Measurements from ENCODE around the gene ACTMAP. TPM values are rescaled to one million over a fixed set of nuclear protein-coding genes. Genes with fewer than 3 reads are reported as not detected.

The ACTMAP gene
- total RNA-seq, 1 experiment from 2014 or later = 5.5 TPM

DNA sequence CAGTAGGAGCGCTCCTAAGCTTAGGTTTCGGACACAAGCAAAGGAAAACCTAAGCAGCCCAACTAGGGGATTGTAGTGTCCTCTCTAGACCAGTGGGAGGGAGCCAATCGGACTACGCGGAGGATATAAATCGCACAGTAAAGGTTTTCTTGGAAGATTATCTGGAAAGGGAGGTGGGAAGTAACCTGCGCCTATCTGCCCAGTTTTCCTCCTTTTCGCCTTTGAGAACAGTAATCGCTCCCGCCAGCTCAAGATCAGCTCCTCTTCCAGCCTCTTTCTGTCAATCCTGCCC, 27.3 kb upstream of the ACTMAP start:
- DNase-seq (ENCODE audit: low read depth, low spot score) = no peak
- H3K27ac ChIP-seq (ENCODE audit: low read length) = peak overlapping the region; percentile 90
- ChIA-PET POLR2A (interaction anchor here (0.7 kb wide), 1 partner anchor 1539 kb away, joined by 4 read pairs; no protein-coding TSS in a partner anchor), CTCF (interaction anchor here (0.7 to 1.1 kb wide), 3 partner anchors 75 to 485 kb away, joined by 3 to 5 read pairs (median 3); no protein-coding TSS in a partner anchor)
- peaks cover 6% of the 10 kb centered on the region; the same call in 1 of the 2 replicates for H3K4me1 ChIP-seq (ENCODE audit: control insufficient read depth, insufficient read depth, low read length)
- intact Hi-C loops (cut with micrococcal nuclease; ENCODE audit: unreplicated experiment) = no loop called here
- TF ChIP-seq SIN3A (IDR thresholded peaks at IDR 0.05; ENCODE audit: borderline replicate concordance, insufficient read depth, low read depth, low read length) (no peak), TCF7L2 (IDR thresholded peaks at IDR 0.05; ENCODE audit: low read depth, low read length) (peak; percentile 22; the same call in 1 of the 2 replicates), POLR2AphosphoS5 (IDR thresholded peaks at IDR 0.05; ENCODE audit: low read depth, low read length) (0 out of 2 replicates have a peak, but pooled peaks have one; percentile 4)
- TF ChIP-seq, protein P1, sequence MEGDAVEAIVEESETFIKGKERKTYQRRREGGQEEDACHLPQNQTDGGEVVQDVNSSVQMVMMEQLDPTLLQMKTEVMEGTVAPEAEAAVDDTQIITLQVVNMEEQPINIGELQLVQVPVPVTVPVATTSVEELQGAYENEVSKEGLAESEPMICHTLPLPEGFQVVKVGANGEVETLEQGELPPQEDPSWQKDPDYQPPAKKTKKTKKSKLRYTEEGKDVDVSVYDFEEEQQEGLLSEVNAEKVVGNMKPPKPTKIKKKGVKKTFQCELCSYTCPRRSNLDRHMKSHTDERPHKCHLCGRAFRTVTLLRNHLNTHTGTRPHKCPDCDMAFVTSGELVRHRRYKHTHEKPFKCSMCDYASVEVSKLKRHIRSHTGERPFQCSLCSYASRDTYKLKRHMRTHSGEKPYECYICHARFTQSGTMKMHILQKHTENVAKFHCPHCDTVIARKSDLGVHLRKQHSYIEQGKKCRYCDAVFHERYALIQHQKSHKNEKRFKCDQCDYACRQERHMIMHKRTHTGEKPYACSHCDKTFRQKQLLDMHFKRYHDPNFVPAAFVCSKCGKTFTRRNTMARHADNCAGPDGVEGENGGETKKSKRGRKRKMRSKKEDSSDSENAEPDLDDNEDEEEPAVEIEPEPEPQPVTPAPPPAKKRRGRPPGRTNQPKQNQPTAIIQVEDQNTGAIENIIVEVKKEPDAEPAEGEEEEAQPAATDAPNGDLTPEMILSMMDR (IDR thresholded peaks at IDR 0.05) = no peak
- TF ChIP-seq, protein P2, sequence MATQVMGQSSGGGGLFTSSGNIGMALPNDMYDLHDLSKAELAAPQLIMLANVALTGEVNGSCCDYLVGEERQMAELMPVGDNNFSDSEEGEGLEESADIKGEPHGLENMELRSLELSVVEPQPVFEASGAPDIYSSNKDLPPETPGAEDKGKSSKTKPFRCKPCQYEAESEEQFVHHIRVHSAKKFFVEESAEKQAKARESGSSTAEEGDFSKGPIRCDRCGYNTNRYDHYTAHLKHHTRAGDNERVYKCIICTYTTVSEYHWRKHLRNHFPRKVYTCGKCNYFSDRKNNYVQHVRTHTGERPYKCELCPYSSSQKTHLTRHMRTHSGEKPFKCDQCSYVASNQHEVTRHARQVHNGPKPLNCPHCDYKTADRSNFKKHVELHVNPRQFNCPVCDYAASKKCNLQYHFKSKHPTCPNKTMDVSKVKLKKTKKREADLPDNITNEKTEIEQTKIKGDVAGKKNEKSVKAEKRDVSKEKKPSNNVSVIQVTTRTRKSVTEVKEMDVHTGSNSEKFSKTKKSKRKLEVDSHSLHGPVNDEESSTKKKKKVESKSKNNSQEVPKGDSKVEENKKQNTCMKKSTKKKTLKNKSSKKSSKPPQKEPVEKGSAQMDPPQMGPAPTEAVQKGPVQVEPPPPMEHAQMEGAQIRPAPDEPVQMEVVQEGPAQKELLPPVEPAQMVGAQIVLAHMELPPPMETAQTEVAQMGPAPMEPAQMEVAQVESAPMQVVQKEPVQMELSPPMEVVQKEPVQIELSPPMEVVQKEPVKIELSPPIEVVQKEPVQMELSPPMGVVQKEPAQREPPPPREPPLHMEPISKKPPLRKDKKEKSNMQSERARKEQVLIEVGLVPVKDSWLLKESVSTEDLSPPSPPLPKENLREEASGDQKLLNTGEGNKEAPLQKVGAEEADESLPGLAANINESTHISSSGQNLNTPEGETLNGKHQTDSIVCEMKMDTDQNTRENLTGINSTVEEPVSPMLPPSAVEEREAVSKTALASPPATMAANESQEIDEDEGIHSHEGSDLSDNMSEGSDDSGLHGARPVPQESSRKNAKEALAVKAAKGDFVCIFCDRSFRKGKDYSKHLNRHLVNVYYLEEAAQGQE (IDR thresholded peaks at IDR 0.05; ENCODE audit: insufficient read depth in 1 of 2, low read depth in 2 of 2, low read length in 1 of 2) = no peak
- no peaks in the 10 kb centered on the region for H3K9me3 ChIP-seq (ENCODE audit: control insufficient read depth, insufficient read depth, low read depth, low read length)
- peak overlapping the region; percentile 56 to 87 for H3K4me3 ChIP-seq (ENCODE audit: low read depth in 2 of 2, low read length in 2 of 2)
- no peak for ATAC-seq
- H3K27me3 ChIP-seq (ENCODE audit: control insufficient read depth, insufficient read depth, low read length) = no peaks in the 10 kb centered on the region
- in situ Hi-C loops (cut with HindIII; ENCODE audit: low pct_unique_long_range_greater_than_20kb, low sequenced_read_pairs) = no loop called here
- BruUV-seq (replicated peaks) = no TSS peak
- no peaks in the 10 kb centered on the region for H3K36me3 ChIP-seq (ENCODE audit: control insufficient read depth, insufficient read depth, low read length)

DNA sequence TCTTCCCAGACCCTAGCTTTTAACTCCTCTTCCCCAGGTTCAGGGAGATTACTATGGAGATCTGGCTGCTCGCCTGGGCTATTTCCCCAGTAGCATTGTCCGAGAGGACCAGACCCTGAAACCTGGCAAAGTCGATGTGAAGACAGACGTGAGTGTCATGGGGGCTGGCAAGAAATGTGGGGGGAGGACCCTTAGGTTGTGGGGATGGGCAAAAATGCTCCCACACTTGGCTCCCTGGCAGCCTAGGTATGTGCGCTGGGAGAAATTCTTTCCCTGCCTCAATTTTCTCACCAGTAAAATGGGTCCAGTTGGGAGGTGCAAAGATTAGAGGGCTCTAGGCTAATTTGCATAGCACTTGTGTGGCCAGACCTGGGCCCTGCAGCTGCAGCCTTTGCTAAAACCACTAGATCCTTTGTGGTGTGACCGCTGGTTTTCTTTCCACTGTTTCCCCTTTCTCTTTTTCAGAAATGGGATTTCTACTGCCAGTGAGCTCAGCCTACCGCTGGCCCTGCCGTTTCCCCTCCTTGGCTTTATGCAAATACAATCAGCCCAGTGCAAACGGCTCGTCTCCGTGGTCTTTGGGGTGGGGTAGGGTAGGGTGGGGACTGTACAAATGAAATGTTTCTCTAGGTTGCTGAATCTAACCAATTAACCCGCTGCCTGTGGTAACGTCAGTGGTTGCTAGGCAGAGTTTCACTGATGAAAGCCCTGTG, 26.8 kb upstream of the ACTMAP start:
- no TSS peak for BruUV-seq (replicated peaks)

More for the DNA sequence above, 26.8 kb upstream of the ACTMAP start:
- H3K36me3 ChIP-seq (ENCODE audit: control insufficient read depth, insufficient read depth, low read length) = no peaks in the 10 kb centered on the region
- POLR2A ChIA-PET = interaction anchor here (0.6 to 0.7 kb wide), 3 partner anchors 433 to 1539 kb away, joined by 3 to 4 read pairs (median 3); partner anchors contain the start of gene HNRNPUL1
- TF ChIP-seq, protein P2 (IDR thresholded peaks at IDR 0.05; ENCODE audit: insufficient read depth in 1 of 2, low read depth in 2 of 2, low read length in 1 of 2) = no peak
- TF ChIP-seq, protein P1 (IDR thresholded peaks at IDR 0.05) = no peak
- TF ChIP-seq POLR2AphosphoS5 (IDR thresholded peaks at IDR 0.05; ENCODE audit: low read depth, low read length) (0 out of 2 replicates have a peak, but pooled peaks have one; percentile 3), TCF7L2 (IDR thresholded peaks at IDR 0.05; ENCODE audit: low read depth, low read length) (no peak), SIN3A (IDR thresholded peaks at IDR 0.05; ENCODE audit: borderline replicate concordance, insufficient read depth, low read depth, low read length) (no peak)
- intact Hi-C loops (cut with micrococcal nuclease; ENCODE audit: unreplicated experiment) = no loop called here
- DNase-seq (ENCODE audit: low read depth, low spot score) = peak; percentile 81
- H3K27ac ChIP-seq (ENCODE audit: low read length) = peak overlapping the region; percentile 90
- peaks cover 6% of the 10 kb centered on the region; the same call in 1 of the 2 replicates for H3K4me1 ChIP-seq (ENCODE audit: control insufficient read depth, insufficient read depth, low read length)
- CTCF ChIA-PET = interaction anchor here (0.9 to 1.1 kb wide), 2 partner anchors 427 to 486 kb away, joined by 3 to 5 read pairs; no protein-coding TSS in a partner anchor
- peak; percentile 82 for ATAC-seq
- H3K27me3 ChIP-seq (ENCODE audit: control insufficient read depth, insufficient read depth, low read length) = no peaks in the 10 kb centered on the region
- peak overlapping the region; percentile 56 to 87 for H3K4me3 ChIP-seq (ENCODE audit: low read depth in 2 of 2, low read length in 2 of 2)
- no peaks in the 10 kb centered on the region for H3K9me3 ChIP-seq (ENCODE audit: control insufficient read depth, insufficient read depth, low read depth, low read length)
- in situ Hi-C loops (cut with HindIII; ENCODE audit: low pct_unique_long_range_greater_than_20kb, low sequenced_read_pairs) = no loop called here
